ENCODE measurements around the gene ATXN1.
A peak's percentile ranks its signal among the peaks of the same experiment; 100 is the strongest.

Gene ATXN1

DNA sequence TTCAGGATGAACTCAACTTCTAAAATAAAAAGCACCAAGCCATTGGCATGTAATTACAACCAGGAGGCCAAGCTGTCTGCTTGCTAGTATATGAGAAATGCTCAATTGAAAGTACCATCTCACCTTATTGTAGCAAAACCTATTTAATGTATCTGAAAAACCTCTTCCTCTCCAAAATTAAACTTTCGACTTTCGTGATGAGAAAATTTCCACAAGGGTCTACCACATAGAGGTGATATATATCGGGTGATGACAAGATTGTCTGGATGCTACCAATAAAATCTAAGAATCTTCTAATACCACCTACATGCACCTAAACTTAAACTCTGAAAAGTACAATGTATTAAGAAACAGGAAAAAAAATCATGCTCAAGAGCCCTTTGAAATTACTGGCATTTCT lies 74.2 kb downstream of the ATXN1 start:
- TF ChIP-seq, protein P1, sequence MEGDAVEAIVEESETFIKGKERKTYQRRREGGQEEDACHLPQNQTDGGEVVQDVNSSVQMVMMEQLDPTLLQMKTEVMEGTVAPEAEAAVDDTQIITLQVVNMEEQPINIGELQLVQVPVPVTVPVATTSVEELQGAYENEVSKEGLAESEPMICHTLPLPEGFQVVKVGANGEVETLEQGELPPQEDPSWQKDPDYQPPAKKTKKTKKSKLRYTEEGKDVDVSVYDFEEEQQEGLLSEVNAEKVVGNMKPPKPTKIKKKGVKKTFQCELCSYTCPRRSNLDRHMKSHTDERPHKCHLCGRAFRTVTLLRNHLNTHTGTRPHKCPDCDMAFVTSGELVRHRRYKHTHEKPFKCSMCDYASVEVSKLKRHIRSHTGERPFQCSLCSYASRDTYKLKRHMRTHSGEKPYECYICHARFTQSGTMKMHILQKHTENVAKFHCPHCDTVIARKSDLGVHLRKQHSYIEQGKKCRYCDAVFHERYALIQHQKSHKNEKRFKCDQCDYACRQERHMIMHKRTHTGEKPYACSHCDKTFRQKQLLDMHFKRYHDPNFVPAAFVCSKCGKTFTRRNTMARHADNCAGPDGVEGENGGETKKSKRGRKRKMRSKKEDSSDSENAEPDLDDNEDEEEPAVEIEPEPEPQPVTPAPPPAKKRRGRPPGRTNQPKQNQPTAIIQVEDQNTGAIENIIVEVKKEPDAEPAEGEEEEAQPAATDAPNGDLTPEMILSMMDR (IDR thresholded peaks at IDR 0.05; ENCODE audit: low read depth, low read length): no peak

DNA sequence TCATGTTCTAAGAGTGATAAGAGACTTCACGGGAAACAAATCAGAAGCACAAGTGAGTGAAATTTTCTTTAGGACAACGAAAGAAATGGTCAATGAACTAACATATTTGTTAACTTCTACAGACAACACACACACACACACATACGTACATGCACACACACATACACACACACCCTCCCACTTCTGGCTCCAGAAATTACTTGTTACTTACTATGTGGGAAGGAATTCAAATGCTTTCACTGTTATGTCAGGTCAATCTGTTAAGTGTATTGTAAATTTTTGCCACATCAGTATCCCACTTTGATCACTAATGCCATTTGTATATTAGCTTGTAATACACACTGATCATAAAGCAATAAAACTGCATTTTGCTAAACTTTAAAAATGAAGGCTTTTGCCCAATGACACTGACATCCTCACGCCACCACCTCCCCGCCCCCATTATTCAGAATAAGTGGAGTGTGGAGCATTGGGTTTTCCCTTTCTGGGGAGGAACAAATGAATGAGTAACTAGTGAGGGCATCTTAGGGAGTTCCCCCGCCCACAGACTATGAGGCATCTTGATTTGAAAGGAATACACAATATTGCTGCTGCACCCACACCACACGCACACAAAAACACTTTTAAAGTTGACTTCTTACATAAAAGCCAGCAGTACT lies 76.2 kb downstream of the ATXN1 start:
- no peak overlapping the region for H3K4me3 ChIP-seq (ENCODE audit: low read depth, low read length)
- TF ChIP-seq, protein P1 (IDR thresholded peaks at IDR 0.05; ENCODE audit: low read depth, low read length): no peak

More for the DNA sequence above, 74.2 kb downstream of the ATXN1 start:
- no peak overlapping the region for H3K4me3 ChIP-seq (ENCODE audit: low read depth, low read length)

DNA sequence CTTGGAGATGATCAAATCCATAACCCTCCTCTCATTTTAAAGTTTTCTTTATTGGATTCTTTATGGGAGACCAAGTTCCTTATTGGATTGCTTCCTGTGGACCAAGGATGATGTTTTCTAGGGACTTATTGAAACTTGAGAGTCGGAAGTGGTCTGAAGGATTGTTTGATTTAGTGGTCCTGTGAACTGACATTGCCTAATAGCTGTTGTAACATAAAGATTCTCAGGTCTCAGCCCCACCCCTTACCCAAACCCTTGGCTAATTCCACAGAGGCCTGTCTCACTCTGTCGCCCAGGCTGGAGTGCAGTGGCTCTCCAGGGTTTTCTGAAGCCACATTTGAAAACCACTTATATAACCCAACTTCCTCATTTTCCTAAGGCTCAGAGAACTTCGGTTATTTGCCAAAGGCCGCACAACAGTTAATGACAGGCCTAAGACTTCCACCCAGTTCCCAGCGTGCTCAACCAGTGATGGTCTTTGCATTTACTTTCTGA lies 77.0 kb downstream of the ATXN1 start:
- H3K4me3 ChIP-seq (ENCODE audit: low read depth, low read length): no peak overlapping the region
- TF ChIP-seq, protein P1 (IDR thresholded peaks at IDR 0.05; ENCODE audit: low read depth, low read length): no peak

- TF ChIP-seq, protein P1 (IDR thresholded peaks at IDR 0.05; ENCODE audit: low read depth, low read length): no peak
- H3K4me3 ChIP-seq (ENCODE audit: low read depth, low read length): no peak overlapping the region
These were observed 77.5 kb downstream of the ATXN1 start for GRCh38 chr6:16683641-16684194.

- H3K4me3 ChIP-seq (ENCODE audit: low read depth, low read length): peak overlapping the region; percentile 21
- TF ChIP-seq, protein P1 (IDR thresholded peaks at IDR 0.05; ENCODE audit: low read depth, low read length): no peak
These were observed 79.9 kb downstream of the ATXN1 start for GRCh38 chr6:16681260-16681873.

- TF ChIP-seq, protein P1 (IDR thresholded peaks at IDR 0.05; ENCODE audit: low read depth, low read length): no peak
- H3K4me3 ChIP-seq (ENCODE audit: low read depth, low read length): no peak overlapping the region
These were observed 82.2 kb downstream of the ATXN1 start for GRCh38 chr6:16679050-16679449.

DNA sequence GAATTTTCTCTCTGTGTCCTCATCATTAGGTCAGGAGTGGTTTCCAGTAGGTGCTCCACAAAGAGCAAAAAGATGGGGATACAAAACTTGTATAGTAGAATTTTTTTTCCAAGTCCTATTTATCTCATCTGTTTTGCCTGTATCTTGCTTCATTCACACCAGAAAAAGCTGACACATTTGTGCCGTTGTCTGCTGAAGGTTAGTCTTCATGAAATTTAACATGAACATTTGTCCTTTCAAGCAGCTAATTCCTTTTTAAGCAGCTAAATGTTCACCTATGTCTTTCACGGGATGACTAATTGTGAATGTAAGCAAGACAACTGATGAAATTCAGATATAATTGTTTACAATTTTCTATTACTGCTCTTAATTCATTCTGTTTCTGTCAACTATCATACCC lies 83.8 kb downstream of the ATXN1 start:
- TF ChIP-seq, protein P1 (IDR thresholded peaks at IDR 0.05; ENCODE audit: low read depth, low read length): no peak
- no peak overlapping the region for H3K4me3 ChIP-seq (ENCODE audit: low read depth, low read length)
